ENCODE data around the gene ABCA6. TPM values are rescaled to one million over a fixed set of nuclear protein-coding genes. Genes with fewer than 3 reads are reported as not detected.

Gene ABCA6
- total RNA-seq, 2 experiments from 2014 or later: 0.08 TPM

GRCh38 chr17:69066482-69066881 lies 75.2 kb downstream of the ABCA6 start:
- Mint-ChIP-seq H3K9me3 (ENCODE audit: insufficient read depth) (no peaks in the 10 kb centered on the region), H3K36me3 (ENCODE audit: low read depth) (peaks cover 3% of the 10 kb centered on the region), H3K4me3 (peak overlapping the region; percentile 0), H3K4me1 (ENCODE audit: low read depth) (peaks cover 33% of the 10 kb centered on the region), H3K27me3 (ENCODE audit: low read depth) (peaks cover 7% of the 10 kb centered on the region), H3K27ac (peak overlapping the region; percentile 1)
- POLR2A ChIA-PET: no interaction called here
- no peak for DNase-seq
- CTCF ChIA-PET: no interaction called here
- ATAC-seq: no peak

GRCh38 chr17:69065113-69065512 lies 76.6 kb downstream of the ABCA6 start:
- CTCF ChIA-PET: no interaction called here
- H3K9me3 Mint-ChIP-seq (ENCODE audit: insufficient read depth): no peaks in the 10 kb centered on the region
- DNase-seq (no peak), ATAC-seq (no peak)
- no peak overlapping the region for H3K27ac Mint-ChIP-seq
- POLR2A ChIA-PET: no interaction called here
- H3K4me1 Mint-ChIP-seq (ENCODE audit: low read depth): peaks cover 21% of the 10 kb centered on the region
- peaks cover 5% of the 10 kb centered on the region for H3K27me3 Mint-ChIP-seq (ENCODE audit: low read depth)
- no peaks in the 10 kb centered on the region for H3K36me3 Mint-ChIP-seq (ENCODE audit: low read depth)
- H3K4me3 Mint-ChIP-seq: no peak overlapping the region

- no peak for DNase-seq
- no peak for ATAC-seq
- ChIA-PET CTCF (no interaction called here), POLR2A (no interaction called here)
- H3K4me1 Mint-ChIP-seq (ENCODE audit: low read depth): peaks cover 21% of the 10 kb centered on the region
- no peaks in the 10 kb centered on the region for H3K36me3 Mint-ChIP-seq (ENCODE audit: low read depth)
- no peak overlapping the region for H3K4me3 Mint-ChIP-seq
- H3K27me3 Mint-ChIP-seq (ENCODE audit: low read depth): peaks cover 5% of the 10 kb centered on the region
- H3K27ac Mint-ChIP-seq: no peak overlapping the region
- H3K9me3 Mint-ChIP-seq (ENCODE audit: insufficient read depth): no peaks in the 10 kb centered on the region
These were observed 77.2 kb downstream of the ABCA6 start for GRCh38 chr17:69064476-69064875.

- no peaks in the 10 kb centered on the region for H3K36me3 Mint-ChIP-seq (ENCODE audit: low read depth)
- H3K27ac Mint-ChIP-seq: no peak overlapping the region
- peaks cover 5% of the 10 kb centered on the region for H3K27me3 Mint-ChIP-seq (ENCODE audit: low read depth)
- ATAC-seq (no peak), DNase-seq (no peak)
- H3K4me3 Mint-ChIP-seq: no peak overlapping the region
- H3K4me1 Mint-ChIP-seq (ENCODE audit: low read depth): peaks cover 21% of the 10 kb centered on the region
- ChIA-PET POLR2A (no interaction called here), CTCF (no interaction called here)
- H3K9me3 Mint-ChIP-seq (ENCODE audit: insufficient read depth): no peaks in the 10 kb centered on the region
These were observed 77.7 kb downstream of the ABCA6 start for GRCh38 chr17:69064001-69064400.

GRCh38 chr17:69062860-69063581 lies 78.7 kb downstream of the ABCA6 start:
- DNase-seq: no peak
- H3K27ac Mint-ChIP-seq: no peak overlapping the region
- H3K4me3 Mint-ChIP-seq: no peak overlapping the region
- no peaks in the 10 kb centered on the region for H3K9me3 Mint-ChIP-seq (ENCODE audit: insufficient read depth)
- ChIA-PET POLR2A (interaction anchor here (0.5 kb wide), 1 partner anchor 1956 kb away, joined by 3 read pairs; no protein-coding TSS in a partner anchor), CTCF (no interaction called here)
- no peak for ATAC-seq
- no peaks in the 10 kb centered on the region for H3K36me3 Mint-ChIP-seq (ENCODE audit: low read depth)
- peaks cover 21% of the 10 kb centered on the region for H3K4me1 Mint-ChIP-seq (ENCODE audit: low read depth)
- H3K27me3 Mint-ChIP-seq (ENCODE audit: low read depth): peaks cover 5% of the 10 kb centered on the region

- no peak overlapping the region for H3K4me3 Mint-ChIP-seq
- CTCF ChIA-PET: no interaction called here
- peaks cover 5% of the 10 kb centered on the region for H3K27me3 Mint-ChIP-seq (ENCODE audit: low read depth)
- DNase-seq (no peak), ATAC-seq (no peak)
- H3K9me3 Mint-ChIP-seq (ENCODE audit: insufficient read depth): no peaks in the 10 kb centered on the region
- H3K36me3 Mint-ChIP-seq (ENCODE audit: low read depth): no peaks in the 10 kb centered on the region
- peaks cover 19% of the 10 kb centered on the region for H3K4me1 Mint-ChIP-seq (ENCODE audit: low read depth)
- H3K27ac Mint-ChIP-seq: no peak overlapping the region
- POLR2A ChIA-PET: no interaction called here
These were observed 79.8 kb downstream of the ABCA6 start for GRCh38 chr17:69061721-69062556.

GRCh38 chr17:69060822-69061221 lies 80.9 kb downstream of the ABCA6 start, which contains the start of gene ABCA9:
Gene ABCA9, minus strand, starts transcription at chr17:69060927. Its CDS starts 9,801 bp downstream, at chr17:69051126.
- peaks cover 4% of the 10 kb centered on the region for H3K27me3 Mint-ChIP-seq (ENCODE audit: low read depth)
- no peaks in the 10 kb centered on the region for H3K9me3 Mint-ChIP-seq (ENCODE audit: insufficient read depth)
- ChIA-PET CTCF (no interaction called here), POLR2A (no interaction called here)
- DNase-seq (no peak), ATAC-seq (no peak)
- H3K4me1 Mint-ChIP-seq (ENCODE audit: low read depth): peaks cover 10% of the 10 kb centered on the region
- H3K36me3 Mint-ChIP-seq (ENCODE audit: low read depth): no peaks in the 10 kb centered on the region
- no peak within 1 kb of the TSS for H3K27ac Mint-ChIP-seq
- no peak within 1 kb of the TSS for H3K4me3 Mint-ChIP-seq

- CTCF ChIA-PET: no interaction called here
- H3K4me3 Mint-ChIP-seq: no peak overlapping the region
- H3K27me3 Mint-ChIP-seq (ENCODE audit: low read depth): no peaks in the 10 kb centered on the region
- H3K36me3 Mint-ChIP-seq (ENCODE audit: low read depth): no peaks in the 10 kb centered on the region
- no peak overlapping the region for H3K27ac Mint-ChIP-seq
- POLR2A ChIA-PET: no interaction called here
- no peaks in the 10 kb centered on the region for H3K9me3 Mint-ChIP-seq (ENCODE audit: insufficient read depth)
- ATAC-seq (no peak), DNase-seq (no peak)
- no peaks in the 10 kb centered on the region for H3K4me1 Mint-ChIP-seq (ENCODE audit: low read depth)
These were observed 82.1 kb downstream of the ABCA6 start for GRCh38 chr17:69059458-69060175.

GRCh38 chr17:69058165-69058564 lies 83.5 kb downstream of the ABCA6 start:
- ChIA-PET POLR2A (no interaction called here), CTCF (interaction anchor here (1.0 kb wide), 1 partner anchor 286 kb away, joined by 3 read pairs; no protein-coding TSS in a partner anchor)
- Mint-ChIP-seq H3K4me1 (ENCODE audit: low read depth) (no peaks in the 10 kb centered on the region), H3K36me3 (ENCODE audit: low read depth) (no peaks in the 10 kb centered on the region), H3K4me3 (no peak overlapping the region), H3K27ac (no peak overlapping the region), H3K9me3 (ENCODE audit: insufficient read depth) (no peaks in the 10 kb centered on the region), H3K27me3 (ENCODE audit: low read depth) (no peaks in the 10 kb centered on the region)
- DNase-seq: no peak
- ATAC-seq: no peak

GRCh38 chr17:69057280-69057679 lies 84.4 kb downstream of the ABCA6 start:
- DNase-seq (no peak), ATAC-seq (no peak)
- ChIA-PET POLR2A (no interaction called here), CTCF (interaction anchor here (1.0 kb wide), 1 partner anchor 285 kb away, joined by 3 read pairs; no protein-coding TSS in a partner anchor)
- Mint-ChIP-seq H3K27ac (no peak overlapping the region), H3K36me3 (ENCODE audit: low read depth) (no peaks in the 10 kb centered on the region), H3K4me1 (ENCODE audit: low read depth) (no peaks in the 10 kb centered on the region), H3K4me3 (no peak overlapping the region), H3K27me3 (ENCODE audit: low read depth) (no peaks in the 10 kb centered on the region), H3K9me3 (ENCODE audit: insufficient read depth) (no peaks in the 10 kb centered on the region)

GRCh38 chr17:69056179-69056823 lies 85.4 kb downstream of the ABCA6 start:
- Mint-ChIP-seq H3K9me3 (ENCODE audit: insufficient read depth) (no peaks in the 10 kb centered on the region), H3K4me3 (no peak overlapping the region), H3K36me3 (ENCODE audit: low read depth) (no peaks in the 10 kb centered on the region), H3K4me1 (ENCODE audit: low read depth) (no peaks in the 10 kb centered on the region), H3K27ac (no peak overlapping the region), H3K27me3 (ENCODE audit: low read depth) (peaks cover 3% of the 10 kb centered on the region)
- no peak for ATAC-seq
- CTCF ChIA-PET: no interaction called here
- no peak for DNase-seq
- POLR2A ChIA-PET: no interaction called here
